CD14-positive monocyte (primary cell): ENCODE results near the gene PLXDC1. TPM values are rescaled to one million over a fixed set of nuclear protein-coding genes. Genes with fewer than 3 reads are reported as not detected.

ENCODE experiments used
- DNase-seq, 3 donors: peaks; one replicate each; pipeline ENCODE4 v3.0.0-alpha.2; 2011 to 2022
- H2AFZ ChIP-seq: 2 replicates; pipeline ENCODE4 v1.6.0; 2012; ENCODE audit warnings: mild to moderate bottlenecking, low read depth, low read length, inconsistent platforms; ENCODE audit not compliant: insufficient read depth, poor library complexity, severe bottlenecking
- H3K27ac ChIP-seq, 2 donors: 1 replicate in 1 of 2; 2 replicates in 1 of 2; pipeline ENCODE4 v1.5.1; 2012 to 2013; ENCODE audit warnings: low read length in 2 of 2, control low read depth in 1 of 2, inconsistent platforms in 1 of 2, low read depth in 1 of 2, mild to moderate bottlenecking in 1 of 2
- H3K27me3 ChIP-seq, 2 donors: one replicate each; pipeline versions ENCODE4 v1.6.0 to v1.6.1; 2011 to 2013; ENCODE audit warnings: low read length in 2 of 2; ENCODE audit not compliant: control insufficient read depth in 2 of 2, insufficient read depth in 2 of 2
- H3K36me3 ChIP-seq, 2 donors: replicated peaks in 1 of 2; 1 replicate in 1 of 2; 2 replicates in 1 of 2; pipeline versions ENCODE4 v1.5.1 to v1.6.1; 2012 to 2013; ENCODE audit warnings: low read length in 2 of 2, control low read depth in 1 of 2, inconsistent platforms in 1 of 2, mild to moderate bottlenecking in 1 of 2; ENCODE audit not compliant: insufficient read depth in 2 of 2, control insufficient read depth in 1 of 2
- H3K4me1 ChIP-seq, 2 donors: 1 replicate in 1 of 2; 2 replicates in 1 of 2; pipeline versions ENCODE4 v1.5.1 to v1.6.1; 2012 to 2013; ENCODE audit warnings: low read length in 2 of 2, control low read depth in 1 of 2, inconsistent platforms in 1 of 2, mild to moderate bottlenecking in 1 of 2, moderate library complexity in 1 of 2; ENCODE audit not compliant: insufficient read depth in 2 of 2, control insufficient read depth in 1 of 2
- H3K4me2 ChIP-seq: replicated peaks from 2 replicates; pipeline ENCODE3; 2012; ENCODE audit warnings: low read length, moderate library complexity, mild to moderate bottlenecking; ENCODE audit not compliant: poor library complexity, severe bottlenecking; ENCODE audit errors: extremely low read depth
- H3K4me3 ChIP-seq, 3 experiments: fragments of 200-600 bp in 1 of 3; sonication (generic) in 1 of 3; replicated peaks in 1 of 3; 1 replicate in 2 of 3; 2 replicates in 1 of 3; pipeline ENCODE4 v1.5.1; 2011 to 2013; ENCODE audit warnings: low read length in 3 of 3, mild to moderate bottlenecking in 3 of 3, control low read depth in 2 of 3, low read depth in 2 of 3, inconsistent platforms in 1 of 3, moderate library complexity in 1 of 3
- H3K79me2 ChIP-seq: 2 replicates; pipeline ENCODE4 v1.6.0; 2012; ENCODE audit warnings: mild to moderate bottlenecking, control low read depth, inconsistent platforms, low read length, moderate library complexity; ENCODE audit not compliant: insufficient read depth
- H3K9ac ChIP-seq: 2 replicates; pipeline ENCODE4 v1.6.0; 2017; ENCODE audit warnings: low read length, mild to moderate bottlenecking; ENCODE audit not compliant: insufficient read depth, poor library complexity, severe bottlenecking
- H3K9me3 ChIP-seq, 2 donors: replicated peaks in 1 of 2; 1 replicate in 1 of 2; 2 replicates in 1 of 2; pipeline versions ENCODE4 v1.5.1 to v1.6.1; 2012 to 2013; ENCODE audit warnings: low read length in 2 of 2, control low read depth in 1 of 2; ENCODE audit not compliant: control insufficient read depth in 1 of 2, insufficient read depth in 1 of 2
- H4K20me1 ChIP-seq: 2 replicates; pipeline ENCODE4 v1.6.0; 2012; ENCODE audit warnings: mild to moderate bottlenecking, low read length, control low read depth, moderate library complexity; ENCODE audit not compliant: insufficient read depth
- H3K27ac Mint-ChIP-seq, 7 donors: one replicate each; pipeline ENCODE4 v1.8.0; 2020; ENCODE audit warnings: mild to moderate bottlenecking in 7 of 7, mixed read lengths in 7 of 7, moderate library complexity in 6 of 7, inconsistent platforms in 2 of 7
- H3K27me3 Mint-ChIP-seq, 3 donors: one replicate each; pipeline ENCODE4 v1.8.0; 2021 to 2022; ENCODE audit warnings: low read depth in 3 of 3, mild to moderate bottlenecking in 3 of 3, mixed read lengths in 3 of 3, moderate library complexity in 3 of 3, inconsistent platforms in 1 of 3
- H3K36me3 Mint-ChIP-seq, 2 donors: one replicate each; pipeline ENCODE4 v1.8.0; 2020; ENCODE audit warnings: mixed read lengths in 2 of 2, inconsistent platforms in 1 of 2, mild to moderate bottlenecking in 1 of 2
- H3K4me1 Mint-ChIP-seq: one replicate; pipeline ENCODE4 v1.8.0; 2020; ENCODE audit warnings: mild to moderate bottlenecking, mixed read lengths
- H3K4me3 Mint-ChIP-seq, 2 donors: one replicate each; pipeline ENCODE4 v1.8.0; 2020; ENCODE audit warnings: mild to moderate bottlenecking in 2 of 2, mixed read lengths in 2 of 2, moderate library complexity in 1 of 2
- H3K9me3 Mint-ChIP-seq, 7 donors: one replicate each; pipeline ENCODE4 v1.8.0; 2020 to 2022; ENCODE audit warnings: mixed read lengths in 7 of 7, mild to moderate bottlenecking in 6 of 7, moderate library complexity in 6 of 7, inconsistent platforms in 2 of 7
- WGBS: methylation state at CpG from one replicate; pipeline ENCODE4 v1.1.5; 2013; ENCODE audit warnings: missing lambda C conversion rate; ENCODE audit not compliant: insufficient coverage; 5-methylcytosine and 5-hydroxymethylcytosine counted together
- intact Hi-C, 2 donors: fragments of 100-400 bp; cut with micrococcal nuclease; formaldehyde crosslinking; loops; one replicate each; pipeline versions ENCODE4 v1.15.0 to v1.15.1; 2023
- polyA plus RNA-seq, 3 donors: library from polyadenylated mRNA; depleted of rRNA in 1 of 3; unstranded in 2 of 3; stranded (reverse) in 1 of 3; fragments of 300-500 nt in 2 of 3; fragments of >200 nt in 1 of 3; fragmentation: Illumina TruSeq in 2 of 3; gene quantifications; 1 replicate in 2 of 3; 2 replicates in 1 of 3; pipeline ENCODE4 v1.2.3, GENCODE V29; 2012 to 2021
- TF ChIP-seq, protein P1 (sequence below): fragments of 200-600 bp; IDR thresholded peaks from one replicate; pipeline ENCODE4 v1.8.0; 2022; ENCODE audit warnings: antibody characterized with exemption, mild to moderate bottlenecking

Gene PLXDC1
- polyA plus RNA-seq, 3 donors: 0.21 TPM; not detected in 2

DNA sequence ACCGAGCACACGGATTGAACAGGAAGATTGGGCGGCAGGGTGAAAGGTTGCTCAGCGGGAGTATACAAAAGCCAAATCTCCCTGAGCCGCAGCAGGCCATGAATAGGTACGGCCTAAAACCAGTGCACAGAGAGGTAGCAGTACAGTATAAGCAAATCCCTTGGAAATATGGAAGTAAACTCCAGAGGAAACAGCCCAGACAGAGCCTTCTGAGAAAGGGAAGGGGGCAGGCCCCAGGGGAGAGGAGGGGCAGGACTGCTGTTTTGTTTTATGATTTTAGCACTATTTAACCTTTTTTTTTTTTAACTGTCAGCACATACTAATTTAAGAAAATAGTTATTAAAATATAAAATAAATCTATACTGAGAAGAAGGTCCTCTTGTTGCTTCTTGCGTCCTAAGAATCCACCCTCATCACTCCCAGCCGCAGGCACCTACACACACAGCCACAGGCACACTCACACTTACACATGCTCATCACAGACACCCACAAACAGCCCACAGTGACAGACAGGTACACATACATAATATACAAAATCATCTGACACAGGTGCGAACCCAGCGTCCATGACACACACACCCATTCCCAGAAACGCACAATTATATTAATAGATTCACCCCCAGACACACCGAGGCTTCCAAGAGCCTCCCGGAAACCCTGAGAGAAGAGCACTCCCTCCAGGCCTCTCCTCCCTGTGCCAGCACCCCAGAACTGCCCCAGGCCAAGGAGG, 12.8 kb downstream of the PLXDC1 start:
- Histone ChIP-seq H3K4me2 (no peak overlapping the region), H3K79me2 (no peaks in the 10 kb centered on the region), H3K27ac (no peak overlapping the region), H3K36me3 (no peaks in the 10 kb centered on the region), H3K9ac (no peak overlapping the region), H3K4me1 (no peaks in the 10 kb centered on the region), H3K4me3 (no peak overlapping the region), H3K9me3 (no peaks in the 10 kb centered on the region), H2AFZ (no peak overlapping the region), H4K20me1 (no peaks in the 10 kb centered on the region), H3K27me3 (no peaks in the 10 kb centered on the region)
- Mint-ChIP-seq H3K27me3 (peaks cover 2 to 12% (median 10%) of the 10 kb centered on the region in 3 donors), H3K4me3 (no peak overlapping the region), H3K9me3 (no peaks in the 10 kb centered on the region), H3K4me1 (no peaks in the 10 kb centered on the region), H3K36me3 (no peaks in the 10 kb centered on the region), H3K27ac (no peak overlapping the region)
- DNase-seq: no peak
- WGBS: 97% methylated on average over 10 of the region's 13 CpGs
- TF ChIP-seq, protein P1, sequence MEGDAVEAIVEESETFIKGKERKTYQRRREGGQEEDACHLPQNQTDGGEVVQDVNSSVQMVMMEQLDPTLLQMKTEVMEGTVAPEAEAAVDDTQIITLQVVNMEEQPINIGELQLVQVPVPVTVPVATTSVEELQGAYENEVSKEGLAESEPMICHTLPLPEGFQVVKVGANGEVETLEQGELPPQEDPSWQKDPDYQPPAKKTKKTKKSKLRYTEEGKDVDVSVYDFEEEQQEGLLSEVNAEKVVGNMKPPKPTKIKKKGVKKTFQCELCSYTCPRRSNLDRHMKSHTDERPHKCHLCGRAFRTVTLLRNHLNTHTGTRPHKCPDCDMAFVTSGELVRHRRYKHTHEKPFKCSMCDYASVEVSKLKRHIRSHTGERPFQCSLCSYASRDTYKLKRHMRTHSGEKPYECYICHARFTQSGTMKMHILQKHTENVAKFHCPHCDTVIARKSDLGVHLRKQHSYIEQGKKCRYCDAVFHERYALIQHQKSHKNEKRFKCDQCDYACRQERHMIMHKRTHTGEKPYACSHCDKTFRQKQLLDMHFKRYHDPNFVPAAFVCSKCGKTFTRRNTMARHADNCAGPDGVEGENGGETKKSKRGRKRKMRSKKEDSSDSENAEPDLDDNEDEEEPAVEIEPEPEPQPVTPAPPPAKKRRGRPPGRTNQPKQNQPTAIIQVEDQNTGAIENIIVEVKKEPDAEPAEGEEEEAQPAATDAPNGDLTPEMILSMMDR: no peak
- intact Hi-C loops: no loop called here

DNA sequence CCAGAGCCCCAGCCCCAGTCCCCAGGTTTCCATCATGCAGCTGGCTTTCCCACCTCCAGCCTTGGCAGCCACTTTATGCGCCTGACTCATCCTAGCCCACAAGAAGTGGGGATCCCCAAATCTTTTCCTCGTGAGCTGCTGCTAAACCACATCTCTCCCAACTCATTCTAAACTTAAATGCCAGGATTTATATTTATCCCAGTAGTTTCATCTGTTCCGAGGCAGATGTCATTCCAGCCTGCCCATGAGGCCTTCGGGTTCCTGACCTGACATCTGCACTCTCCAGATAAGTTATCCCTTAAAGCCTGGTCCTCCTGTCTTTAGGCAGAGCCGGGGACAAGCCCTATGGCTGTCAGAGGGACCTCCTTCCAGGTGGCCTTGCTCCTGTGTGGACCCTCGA, 16.6 kb downstream of the PLXDC1 start:
- Histone ChIP-seq H3K36me3 (no peaks in the 10 kb centered on the region), H2AFZ (no peak overlapping the region), H3K4me2 (no peak overlapping the region), H3K4me1 (no peaks in the 10 kb centered on the region), H3K27me3 (no peaks in the 10 kb centered on the region), H3K27ac (no peak overlapping the region), H4K20me1 (no peaks in the 10 kb centered on the region), H3K9ac (no peak overlapping the region), H3K4me3 (no peak overlapping the region), H3K9me3 (no peaks in the 10 kb centered on the region), H3K79me2 (no peaks in the 10 kb centered on the region)
- DNase-seq: no peak
- TF ChIP-seq, protein P1: no peak
- 87% methylated on average over 6 of the region's 6 CpGs for WGBS
- Mint-ChIP-seq H3K36me3 (no peaks in the 10 kb centered on the region), H3K4me1 (no peaks in the 10 kb centered on the region), H3K4me3 (no peak overlapping the region), H3K9me3 (peaks cover 0 to 2% (median 0%) of the 10 kb centered on the region in 7 donors), H3K27me3 (peaks cover 4 to 12% (median 10%) of the 10 kb centered on the region in 3 donors), H3K27ac (peak overlapping the region in 1 of 7 donors; percentile 22)
- intact Hi-C loops: no loop called here
